Kidney tubule cell (primary cell): ENCODE results near the gene DYNC1H1.
A peak's percentile ranks its signal among the peaks of the same experiment; 100 is the strongest.

ENCODE experiments used
- DNase-seq: peaks from one replicate; pipeline ENCODE4 v3.0.0-alpha.2; 2018; ENCODE audit warnings: low spot score

DYNC1H1 gene

DNA sequence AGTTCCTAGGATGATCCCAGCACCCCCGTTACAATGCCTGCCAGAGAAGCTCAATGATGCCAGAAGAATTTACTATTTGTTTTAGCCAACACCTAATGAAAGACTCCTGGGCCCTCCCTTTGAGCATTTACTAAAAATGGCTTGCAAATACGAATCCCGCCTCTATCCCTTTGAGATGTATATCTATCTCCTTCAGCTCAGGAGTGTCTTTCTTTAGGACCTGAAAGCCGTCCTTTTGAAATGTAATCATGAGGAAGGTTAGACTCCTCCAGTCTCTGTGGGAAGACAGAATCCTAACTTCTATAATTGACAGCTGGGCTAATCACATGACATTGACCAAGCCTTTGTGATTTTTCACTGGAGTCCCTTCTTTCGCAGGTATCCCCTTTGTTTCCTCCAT lies 19.2 kb upstream of the DYNC1H1 start:
- no peak for DNase-seq

DNA sequence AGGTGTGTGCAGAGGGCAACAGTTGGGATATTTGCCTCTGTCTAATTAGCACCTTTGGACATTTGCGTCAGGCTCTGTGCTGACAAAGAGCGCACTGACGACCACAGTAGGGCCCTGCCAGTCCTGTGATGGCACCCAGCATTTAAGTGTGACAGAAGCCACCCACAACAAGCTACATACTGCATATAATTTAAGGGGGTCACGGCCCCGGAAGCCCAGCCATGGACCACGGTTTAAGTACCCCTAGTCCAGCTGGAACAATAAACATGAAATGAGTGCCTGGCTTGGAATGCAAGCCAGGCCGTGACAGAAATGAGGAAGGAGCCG lies 16.8 kb upstream of the DYNC1H1 start:
- DNase-seq, result no peak

DNA sequence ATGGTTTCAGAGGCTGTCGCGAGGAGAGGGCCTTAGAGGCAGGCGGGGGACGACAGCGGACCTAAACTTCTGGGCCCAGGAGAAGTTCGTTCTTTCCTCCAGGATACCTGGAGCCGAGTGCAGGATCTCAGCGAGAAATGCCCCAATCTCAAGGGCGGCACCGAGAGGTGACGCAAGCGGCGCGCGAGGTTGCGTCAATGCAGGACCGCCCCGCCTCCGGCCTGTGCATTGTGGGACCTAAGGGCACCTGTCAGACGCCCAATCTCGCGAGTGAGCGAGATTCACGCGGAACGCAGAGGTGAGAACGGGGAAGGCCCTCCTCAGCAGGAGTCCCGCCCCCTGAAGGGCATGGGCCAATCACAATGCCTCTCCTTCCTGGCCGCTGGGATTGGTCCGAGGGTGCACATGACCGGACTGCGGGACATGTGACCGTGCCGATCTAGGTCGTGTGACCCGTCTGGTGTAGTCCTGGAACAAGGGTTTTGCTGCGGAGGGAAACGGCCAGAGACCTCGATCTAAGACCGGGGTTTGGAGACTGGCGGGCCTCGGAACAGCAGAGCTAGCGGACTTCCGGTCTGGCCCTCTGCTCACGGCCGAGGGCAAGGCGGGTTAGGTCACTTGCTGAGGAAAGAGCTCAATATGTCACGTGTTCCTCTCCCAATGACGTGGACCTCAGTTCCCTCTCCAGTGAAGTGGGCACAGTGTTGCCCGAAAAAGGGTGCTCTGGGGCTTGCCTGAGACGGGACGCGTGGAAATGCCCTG lies 16.3 kb upstream of the DYNC1H1 start:
- DNase-seq, result peak; percentile 100

DNA sequence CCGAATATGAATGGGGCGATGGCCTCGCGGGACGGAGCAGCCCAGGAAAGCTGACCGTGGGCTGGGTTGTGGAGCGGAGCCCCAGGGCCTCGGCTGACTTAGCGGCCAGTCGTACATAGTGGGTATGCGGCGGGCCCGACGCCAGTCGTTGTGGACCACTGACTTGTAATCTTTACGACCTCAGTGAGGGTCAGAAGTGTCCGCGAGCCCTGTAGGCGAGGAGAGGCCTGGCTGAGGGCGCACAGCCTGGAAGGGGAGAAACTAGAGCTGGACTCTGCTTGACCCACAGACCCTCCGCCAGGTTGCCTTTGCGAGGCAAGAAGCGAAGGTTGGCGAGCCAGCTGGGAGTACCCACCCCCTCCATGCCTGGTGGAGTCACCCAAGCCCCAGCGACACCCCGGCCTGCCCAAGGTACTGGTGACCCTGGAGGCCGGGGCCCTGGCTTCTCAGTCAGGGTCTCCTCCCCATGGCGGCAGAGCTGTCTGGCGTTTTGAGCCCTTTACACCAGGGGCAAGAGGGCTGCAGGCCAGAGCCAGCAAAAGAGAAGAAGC lies 15.6 kb upstream of the DYNC1H1 start:
- no peak for DNase-seq

DNA sequence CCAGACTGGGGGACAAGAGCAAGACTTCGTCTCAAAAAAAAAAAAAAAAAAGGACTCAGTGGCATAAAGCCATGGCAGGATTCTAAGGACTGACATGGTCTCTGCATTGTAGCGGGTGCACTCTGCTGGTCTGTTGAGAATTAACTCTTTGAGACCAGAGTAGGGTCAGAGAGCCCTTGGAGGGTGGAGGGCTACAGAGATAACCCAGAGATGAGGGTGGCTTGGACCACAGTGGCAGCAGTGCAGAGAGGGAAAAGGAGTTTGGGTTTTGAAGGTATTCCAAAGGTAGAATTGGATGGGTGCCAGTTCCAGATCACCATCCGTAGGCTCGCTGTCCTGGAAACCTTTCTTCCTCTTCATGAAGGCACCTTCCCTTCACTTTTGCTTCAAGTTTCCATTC lies 14.3 kb upstream of the DYNC1H1 start:
- no peak for DNase-seq

DNA sequence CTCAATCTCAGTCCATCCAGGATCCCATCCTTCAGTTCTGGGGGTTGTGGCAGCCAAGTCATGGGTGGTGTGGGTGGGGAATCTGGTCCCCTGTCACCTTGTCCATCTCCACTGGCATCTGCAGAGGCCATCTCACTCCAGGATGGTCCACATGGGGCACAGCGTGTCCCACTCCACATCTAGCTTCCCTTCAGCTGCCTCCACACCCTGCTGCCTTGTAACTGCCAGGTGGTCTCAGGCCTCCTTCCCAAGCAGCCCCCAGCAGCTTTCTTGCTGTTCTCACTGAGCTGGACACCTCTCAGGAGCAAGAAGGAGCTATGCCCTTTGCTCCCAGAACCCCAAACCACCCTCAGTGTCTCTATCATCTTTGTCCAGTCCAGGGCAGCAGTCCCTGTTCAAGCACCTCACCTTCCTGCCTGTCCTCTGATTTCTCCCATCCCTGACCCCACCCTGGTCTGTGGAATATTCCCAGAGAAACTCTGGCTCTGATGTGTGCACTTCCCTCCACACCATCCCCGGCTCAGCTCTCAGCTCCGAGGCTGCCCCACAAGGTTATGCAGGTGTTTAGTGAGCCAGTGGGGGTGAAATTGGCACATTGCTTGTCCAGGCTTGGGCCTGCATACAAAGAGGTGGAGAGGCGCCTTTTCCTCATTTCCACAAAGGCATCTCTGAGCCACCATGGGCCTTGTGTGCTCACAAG lies 13.7 kb upstream of the DYNC1H1 start:
- no peak for DNase-seq

DNA sequence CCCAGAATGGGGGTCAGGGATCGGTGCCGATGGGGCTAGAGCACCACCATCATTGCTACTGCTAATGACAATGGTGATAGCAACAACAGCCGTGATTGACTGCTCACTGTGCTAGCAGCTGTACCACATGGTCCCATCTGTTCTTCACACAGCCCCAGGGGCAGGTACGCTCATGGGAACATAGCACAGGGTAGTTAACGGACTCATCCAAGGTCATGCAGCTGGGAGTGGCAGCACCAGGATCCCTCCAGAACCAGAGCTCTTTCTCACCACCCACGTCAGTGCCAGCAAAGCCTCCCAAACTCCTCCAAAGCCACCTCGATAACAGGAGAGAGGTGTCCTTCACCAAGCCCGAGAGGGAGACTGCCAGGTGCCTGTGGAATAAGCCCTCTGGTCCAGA lies 11.2 kb upstream of the DYNC1H1 start:
- DNase-seq, result no peak

DNA sequence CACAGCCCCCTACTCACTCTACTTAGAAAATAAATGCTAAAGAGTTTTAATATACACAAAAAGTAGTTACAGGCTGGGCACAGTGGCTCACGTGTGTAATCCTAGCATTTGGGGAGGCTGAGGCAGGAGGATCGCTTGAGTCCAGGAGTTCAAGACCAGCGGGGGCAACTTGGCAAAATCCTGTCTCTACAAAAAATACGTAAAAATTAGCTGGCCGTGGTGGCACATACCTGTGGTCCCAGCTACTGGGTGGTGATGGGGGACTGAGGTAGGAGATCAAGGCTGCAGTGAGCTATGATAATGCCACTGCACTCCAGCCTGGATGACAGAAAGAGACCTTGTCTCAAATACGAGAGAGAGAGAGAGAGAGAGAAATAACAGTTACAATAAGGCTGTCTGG lies 9.9 kb upstream of the DYNC1H1 start:
- no peak for DNase-seq

DNA sequence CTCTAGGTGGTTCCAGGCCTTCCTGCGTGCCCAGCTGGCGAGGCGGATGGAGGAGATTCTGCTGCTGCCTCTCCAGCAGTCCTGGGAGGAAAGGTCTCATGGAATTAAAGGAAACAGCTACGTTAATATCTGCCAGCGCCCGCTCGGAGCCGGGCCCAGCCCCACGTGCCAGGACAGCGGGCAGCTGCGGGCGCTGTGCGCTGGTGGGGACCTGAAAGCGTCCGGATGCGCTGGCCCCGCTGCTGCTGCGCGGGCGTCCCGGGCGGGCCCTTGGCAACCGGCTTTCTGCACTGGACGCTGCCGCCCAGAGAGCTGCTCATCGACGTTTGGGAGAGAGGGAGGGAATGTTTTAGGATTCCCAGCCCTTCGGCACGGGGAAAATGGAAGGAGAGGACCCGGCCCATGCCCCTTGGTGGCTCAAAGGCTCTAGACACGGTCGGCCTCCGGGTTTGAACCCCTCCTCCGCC lies 8.6 kb upstream of the DYNC1H1 start:
- no peak for DNase-seq

DNA sequence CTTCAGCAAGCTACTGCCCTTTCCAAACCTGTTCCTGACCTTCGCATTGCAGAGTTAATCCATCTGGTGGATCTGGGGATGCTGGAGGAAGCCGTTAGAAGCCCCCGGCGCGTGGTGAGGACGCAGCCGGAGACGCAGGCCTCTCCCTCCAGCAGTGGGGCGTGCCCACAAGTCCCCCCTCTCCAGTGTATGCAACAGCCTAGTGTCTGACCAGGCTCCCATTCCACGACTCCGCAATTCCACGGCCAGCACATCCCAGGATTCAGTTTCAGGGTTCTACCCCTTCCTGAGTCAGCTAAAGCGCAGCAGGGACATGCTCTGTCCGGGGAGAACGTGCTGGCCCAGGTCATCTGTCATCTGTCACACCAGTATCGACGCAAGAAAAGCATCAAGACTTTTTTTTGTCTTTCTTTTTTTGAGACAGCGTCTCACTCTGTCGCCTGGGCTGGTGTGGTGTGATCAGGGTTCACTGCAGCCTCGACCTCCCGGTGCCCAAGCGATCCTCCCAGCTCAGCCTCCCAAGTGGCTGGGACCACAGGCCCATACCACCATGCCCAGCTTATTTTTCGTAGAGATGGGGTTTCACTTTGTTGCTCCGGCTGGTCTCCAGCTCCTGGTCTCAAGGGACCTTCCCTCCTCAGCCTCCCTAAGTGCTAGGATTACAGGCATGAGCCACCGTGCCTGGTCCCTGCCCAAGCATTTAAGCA lies 8.0 kb upstream of the DYNC1H1 start:
- DNase-seq, result no peak

DNA sequence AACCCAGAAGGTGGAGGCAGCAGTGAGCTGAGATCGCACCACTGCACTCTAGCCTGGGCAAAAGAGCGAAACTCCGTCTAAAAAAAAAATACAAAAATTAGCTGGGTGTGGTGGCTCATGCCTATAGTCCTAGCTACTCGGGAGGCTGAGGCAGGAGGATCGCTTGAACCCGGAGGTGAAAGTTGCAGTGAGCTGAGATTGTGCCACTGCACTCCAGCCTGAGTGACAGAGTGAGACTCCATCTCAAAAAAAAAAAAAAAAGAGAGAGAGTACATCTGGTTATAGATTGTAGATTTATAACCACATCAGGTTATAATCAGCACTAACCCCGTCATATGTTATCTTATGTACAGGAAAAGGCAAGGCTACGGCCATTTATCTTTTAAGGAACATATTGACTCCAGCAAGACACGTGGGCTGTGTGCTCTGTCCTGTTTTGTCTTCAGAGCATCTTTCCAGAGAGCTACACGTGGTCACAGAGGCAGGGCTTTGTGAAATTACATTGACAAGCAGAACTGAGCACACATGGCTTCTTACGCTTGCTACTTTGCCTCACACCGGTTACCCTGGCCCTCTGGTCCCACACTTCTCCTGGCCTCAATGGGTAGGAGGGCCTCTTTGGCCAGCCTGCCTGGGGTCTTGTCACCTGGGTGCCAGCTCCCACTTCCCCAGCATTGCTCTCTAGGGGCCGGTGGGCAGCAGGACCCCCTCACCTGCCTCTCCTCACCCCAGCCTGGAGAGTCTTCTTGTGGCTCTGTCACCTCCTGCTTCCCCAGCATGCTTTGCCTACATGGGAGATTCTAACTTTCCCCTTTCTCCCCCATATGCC lies 6.8 kb upstream of the DYNC1H1 start:
- DNase-seq, result no peak

DNA sequence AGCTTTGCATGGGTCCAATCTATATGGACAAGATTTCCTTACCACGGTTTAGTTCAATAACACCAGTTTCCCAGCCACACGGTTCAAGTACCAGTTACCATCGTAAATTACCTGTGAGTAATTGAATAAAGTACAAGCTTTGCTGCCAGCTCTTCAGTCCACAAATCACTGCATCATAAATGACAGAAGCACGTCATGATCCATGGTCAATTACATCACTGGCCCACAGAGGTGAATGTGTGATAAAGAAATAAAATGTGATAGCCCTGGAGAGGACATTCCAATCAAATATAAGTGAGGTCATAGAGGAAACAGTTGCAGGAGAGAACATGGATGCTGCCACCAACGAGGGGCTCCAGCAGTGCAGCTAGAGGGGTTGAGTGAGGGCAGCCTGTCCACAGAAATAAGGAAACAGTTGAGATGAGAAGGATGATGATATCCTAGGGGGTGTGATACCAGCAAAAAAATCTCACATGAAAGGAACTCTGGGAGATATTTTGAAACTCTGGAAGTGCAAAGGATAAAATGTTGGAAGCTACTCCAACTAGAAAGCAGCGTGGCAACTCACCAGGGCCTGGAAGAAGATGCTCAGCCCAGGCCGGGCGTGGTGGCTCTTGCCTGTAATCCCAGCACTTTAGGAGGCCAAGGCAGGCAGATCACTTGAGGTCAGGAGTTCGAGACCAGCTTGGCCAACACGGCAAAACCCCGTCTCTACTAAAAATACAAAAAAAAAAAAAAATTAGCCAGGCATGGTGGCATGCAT lies 5.8 kb upstream of the DYNC1H1 start:
- no peak for DNase-seq

DNA sequence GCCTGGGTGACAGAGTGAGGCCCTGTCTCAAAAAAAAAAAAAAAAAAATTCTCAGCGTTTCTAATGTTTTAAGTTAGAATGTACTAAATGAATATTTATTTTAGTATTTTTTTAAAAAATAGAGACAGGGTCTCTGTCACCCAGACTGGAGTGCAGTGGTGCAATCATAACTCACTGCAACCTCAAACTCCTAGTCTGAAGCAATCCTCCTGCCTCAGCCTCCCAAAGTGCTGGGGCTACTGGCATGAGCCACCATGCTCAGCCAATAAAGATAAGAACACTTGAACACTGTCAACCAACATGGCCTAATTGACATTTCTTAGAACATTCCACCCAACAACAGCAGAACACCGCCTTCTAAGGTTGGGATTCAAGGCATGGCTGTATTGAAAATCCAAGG lies 5.1 kb upstream of the DYNC1H1 start:
- DNase-seq, result no peak

DNA sequence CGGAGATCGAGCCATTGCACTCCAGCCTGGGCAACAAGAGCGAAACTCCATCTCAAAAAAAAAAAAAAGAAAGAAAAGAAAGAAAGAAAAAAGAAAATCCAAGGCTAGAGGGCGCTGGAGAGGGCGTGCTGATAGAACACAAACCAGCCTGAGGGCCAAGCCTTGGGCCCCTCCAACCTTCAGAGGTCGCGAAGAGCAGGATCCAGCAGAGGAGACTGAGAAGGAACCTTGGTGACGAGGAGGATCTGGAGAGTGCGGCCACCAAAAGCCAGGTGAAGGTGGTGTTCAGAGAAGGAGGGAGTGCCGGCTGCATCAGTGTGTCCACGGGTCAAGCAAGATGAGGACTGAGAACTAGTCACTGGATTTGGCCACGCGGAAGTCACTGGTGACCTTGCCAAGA lies 4.1 kb upstream of the DYNC1H1 start:
- DNase-seq, result peak; percentile 26

DNA sequence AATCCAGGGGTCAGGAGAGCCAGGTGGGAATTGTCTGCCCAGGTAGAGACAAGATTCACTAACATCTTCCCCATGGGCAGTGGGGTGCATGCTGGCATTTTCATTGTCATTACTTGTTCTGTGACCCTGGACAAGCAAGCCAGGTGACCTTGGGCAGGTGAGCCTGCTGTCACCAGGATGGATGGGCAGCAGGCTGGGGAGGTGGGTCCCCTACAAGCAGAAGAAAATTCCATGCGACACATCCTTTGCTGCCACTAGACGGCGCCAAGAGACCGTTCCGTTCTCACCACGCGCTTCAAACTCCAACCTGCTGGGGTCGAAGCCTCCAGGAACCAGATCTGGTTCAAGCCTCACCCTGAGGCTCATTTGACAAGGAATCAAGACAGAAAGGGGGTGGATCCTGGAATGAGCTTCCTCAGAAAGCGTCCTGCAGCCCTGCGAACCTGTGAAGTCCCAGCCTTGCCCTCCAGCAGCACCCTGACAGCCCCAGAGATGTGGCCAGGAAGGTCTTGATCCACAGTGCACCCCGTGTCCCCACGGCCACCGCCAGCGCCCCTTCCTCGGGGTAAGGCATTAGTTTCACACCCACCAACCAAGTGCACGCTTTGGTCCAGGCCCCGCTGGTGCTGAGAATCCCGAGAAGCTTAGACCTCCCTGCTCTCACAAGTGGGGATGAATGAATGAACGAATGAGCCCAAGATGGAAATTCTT lies 3.2 kb upstream of the DYNC1H1 start:
- DNase-seq, result peak; percentile 85

DNA sequence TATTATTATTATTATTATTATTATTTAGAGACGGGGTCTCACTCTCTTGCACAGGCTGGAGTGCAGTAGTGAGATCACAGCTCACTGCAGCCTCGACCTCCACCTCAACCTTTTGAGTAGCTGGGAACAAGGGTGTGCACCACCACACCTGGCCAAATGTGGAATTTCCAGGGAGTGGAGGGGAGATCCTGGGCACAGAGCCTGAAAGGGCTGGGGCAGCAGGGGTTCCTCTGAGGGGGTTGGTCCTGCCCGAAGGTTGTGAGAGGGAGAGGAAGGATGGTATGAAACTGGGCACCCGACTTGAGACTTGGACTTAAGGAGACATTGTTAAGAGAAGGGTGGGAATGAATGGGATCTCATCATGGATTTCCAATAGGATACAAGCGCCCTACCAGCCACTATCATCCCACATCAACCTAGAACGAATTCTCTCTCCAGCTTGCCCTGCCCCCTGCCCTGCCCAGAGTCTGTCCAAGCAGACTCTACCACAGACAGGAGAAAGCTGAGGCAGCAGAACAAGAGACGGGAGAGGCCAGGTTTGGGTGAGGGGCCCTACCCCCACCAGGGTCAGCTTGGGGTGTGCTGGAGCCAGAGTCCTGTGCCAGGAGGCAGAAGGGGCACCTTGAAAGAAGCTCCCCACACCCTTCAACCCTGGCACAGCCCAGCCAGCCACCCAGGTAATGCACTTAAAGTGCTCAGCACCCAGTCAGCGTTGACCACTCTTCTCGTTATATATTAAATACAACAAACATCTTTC lies 2.4 kb upstream of the DYNC1H1 start:
- no peak for DNase-seq

DNA sequence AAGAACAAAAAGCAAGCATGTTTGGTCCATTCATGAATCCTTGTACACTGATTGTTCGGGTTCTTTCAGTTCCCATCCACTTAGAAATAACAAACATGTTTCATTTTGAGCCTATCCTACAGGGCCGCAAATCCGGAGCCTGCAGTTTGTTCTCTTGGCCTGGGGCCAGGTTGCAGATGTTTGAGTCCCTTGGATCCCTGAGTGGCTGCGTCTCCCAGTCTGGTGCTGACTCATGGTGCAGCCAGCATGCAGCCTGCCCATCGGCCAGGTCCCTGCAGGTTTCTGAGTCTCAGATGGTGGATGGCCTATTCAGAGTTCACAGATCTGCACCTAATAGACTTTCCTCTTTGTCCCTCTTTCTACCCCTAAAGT lies 1.9 kb upstream of the DYNC1H1 start:
- peak; percentile 85 for DNase-seq

DNA sequence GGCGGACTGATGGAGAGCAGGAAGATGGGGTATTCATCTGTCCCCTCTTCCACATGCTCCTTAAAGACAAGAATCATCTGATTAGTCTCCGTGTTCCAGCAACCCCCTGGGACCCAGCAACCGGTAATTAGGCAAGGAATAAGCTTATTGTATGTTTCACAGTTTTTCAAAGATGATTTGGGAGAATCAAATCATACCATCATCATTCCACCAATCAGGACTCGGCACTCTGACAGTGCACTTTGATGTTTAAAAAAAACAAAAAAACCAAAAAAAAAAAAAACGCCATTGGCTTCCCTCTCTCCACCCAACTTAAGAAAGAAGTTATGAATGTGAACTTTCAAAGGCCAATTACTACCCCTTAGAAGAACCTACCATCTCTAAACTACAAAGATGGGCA lies 1.3 kb upstream of the DYNC1H1 start:
- no peak for DNase-seq

DNA sequence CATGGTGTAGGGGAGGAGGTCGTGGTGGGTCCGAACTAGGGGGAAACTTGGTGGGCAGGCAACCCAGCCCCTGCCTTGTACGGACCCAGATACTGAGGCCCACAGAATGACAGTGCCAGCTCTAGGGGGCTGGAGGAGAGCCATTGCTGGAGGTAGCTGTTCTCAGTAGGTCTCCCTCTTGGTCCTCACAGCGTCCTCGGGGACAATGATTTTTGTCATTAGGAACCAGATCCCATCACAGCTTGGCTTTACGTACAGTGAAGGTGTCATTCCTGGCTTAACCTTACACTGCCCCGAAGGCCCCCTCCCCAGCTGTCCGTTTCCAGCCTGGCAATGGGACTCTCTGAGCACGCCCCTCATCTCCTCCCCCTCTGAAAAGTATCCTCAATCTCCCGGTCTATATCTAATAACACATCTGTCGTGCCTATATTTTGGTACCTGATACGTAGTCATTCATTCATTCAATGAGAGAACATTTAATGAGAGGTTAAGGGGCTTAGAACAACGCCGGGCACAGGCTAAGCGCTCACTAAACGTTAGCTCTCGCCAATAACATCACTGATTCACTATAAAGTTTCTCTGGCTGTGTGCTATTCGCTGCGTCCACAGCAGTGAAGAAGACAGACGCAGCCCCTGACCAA lies 597 bp upstream of the DYNC1H1 start:
- DNase-seq, result no peak

DNA sequence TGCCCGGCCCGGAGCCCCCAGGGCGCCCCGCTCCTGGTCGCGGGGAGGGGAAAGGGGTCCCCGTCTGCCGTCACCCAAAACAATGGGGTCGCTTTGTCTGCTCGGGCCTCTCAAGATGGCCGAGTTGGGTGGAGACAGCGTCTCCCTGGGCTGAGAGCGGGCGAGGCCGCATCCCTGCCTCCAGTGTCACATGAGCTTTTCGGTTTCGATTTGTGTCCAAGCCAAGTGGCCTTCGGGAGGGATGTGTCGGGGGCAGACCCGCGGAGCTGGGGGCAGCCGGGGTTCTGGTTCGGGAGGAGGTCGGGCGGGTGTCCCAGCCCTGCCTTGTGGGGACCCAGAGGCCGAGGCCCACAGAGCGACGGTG lies 790 bp downstream of the DYNC1H1 start:
- peak; percentile 68 for DNase-seq
